ENCODE measurements around the gene RSL1D1. TPM values are rescaled to one million over a fixed set of nuclear protein-coding genes. Genes with fewer than 3 reads are reported as not detected.

Gene RSL1D1
- polyA plus RNA-seq (ENCODE audit: insufficient read length) = 321 TPM

DNA sequence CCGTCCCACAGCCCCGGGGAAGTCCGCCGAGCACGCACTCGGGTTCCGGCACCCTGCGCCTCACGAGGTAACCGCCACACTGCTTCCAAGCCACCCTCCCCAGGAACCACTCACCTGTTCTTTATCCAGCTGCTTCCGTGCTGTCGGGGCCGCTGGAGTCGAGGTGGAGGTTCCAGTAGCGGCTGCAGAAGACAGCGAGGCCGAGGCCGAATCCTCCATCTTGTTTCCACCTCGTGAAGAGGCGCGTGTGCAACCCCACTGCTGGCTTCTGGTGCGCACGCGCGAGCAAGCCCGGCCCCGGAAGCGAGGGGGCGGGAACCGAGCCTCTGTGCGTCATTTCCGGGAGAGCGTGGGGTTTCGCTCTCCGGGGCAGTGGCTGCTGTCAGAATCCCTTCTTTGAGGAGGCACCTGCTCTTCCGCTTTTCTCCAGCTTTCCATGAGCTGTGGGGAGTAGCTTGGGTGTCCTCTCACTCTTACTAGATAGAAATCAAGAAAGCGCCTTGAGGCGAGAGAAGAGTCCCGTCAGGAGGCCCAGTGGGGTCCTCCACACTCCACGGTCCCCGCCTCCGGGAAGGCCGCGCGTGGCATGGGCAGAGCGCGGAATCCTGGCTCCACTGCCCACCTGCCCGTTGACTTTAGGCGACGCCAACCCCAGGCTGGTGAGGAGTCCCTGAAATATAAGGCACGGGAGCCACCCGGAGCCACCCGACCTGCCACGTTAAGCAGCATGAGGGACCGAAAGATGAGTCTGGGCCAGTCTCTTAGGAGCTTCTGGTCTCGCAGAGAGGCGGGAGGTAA is at the start of gene RSL1D1:
RSL1D1 (minus strand) TSS at position 249 of the 798 bp plus-strand sequence; CDS start at position 219, 30 bp downstream.
- DNase-seq = peak; percentile 97

DNA sequence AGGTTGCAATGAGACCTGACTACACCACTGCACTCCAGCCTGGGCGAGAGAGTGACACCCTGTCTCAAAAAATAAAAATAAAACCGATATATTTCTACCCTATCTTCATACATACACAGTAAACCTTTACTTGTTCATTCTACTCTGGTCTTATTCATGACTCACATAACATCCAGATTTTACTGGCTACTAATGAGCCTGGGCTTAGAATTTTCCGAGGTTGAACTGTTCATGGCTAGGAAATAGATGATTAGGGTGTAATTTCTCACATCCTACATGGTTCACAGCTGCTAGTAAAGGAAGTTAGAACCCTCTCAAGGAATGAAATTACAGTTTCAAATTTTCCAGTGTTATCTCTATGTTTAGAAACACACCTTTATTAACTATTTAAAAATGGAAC is 49.7 kb upstream of the RSL1D1 start:
- no peak for DNase-seq

DNA sequence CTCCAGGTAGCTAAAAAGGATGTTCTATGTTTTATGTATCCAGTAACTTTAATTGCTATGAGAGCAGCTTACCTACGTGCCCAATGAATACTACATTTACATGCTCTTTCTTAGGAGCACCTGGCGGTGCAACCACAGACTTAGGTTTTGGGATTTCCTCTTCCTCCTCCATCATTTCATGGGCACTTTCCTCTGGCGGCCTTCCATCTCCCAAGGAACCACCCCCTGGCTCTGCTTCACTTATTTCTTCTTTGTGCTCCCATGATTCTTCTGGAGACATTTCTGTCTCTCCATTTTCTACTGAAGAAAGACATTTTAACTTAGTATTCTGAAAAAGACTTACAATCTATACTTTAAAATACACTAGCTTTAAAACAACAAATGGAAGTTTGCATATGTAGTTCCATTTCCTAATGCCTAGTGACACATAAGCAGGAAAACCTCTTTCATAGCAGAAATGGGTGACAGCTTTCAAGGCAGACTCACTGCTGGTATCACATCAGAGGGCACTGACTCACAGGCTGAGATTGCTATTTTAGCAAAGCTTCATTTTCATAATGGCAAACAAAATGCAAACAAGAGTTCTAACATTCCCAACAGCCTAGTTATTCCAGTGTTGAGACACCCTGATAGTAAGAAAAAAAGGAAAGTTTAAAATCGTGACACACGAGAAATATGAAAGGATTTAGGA is 45.3 kb upstream of the RSL1D1 start:
- no peak for DNase-seq

DNA sequence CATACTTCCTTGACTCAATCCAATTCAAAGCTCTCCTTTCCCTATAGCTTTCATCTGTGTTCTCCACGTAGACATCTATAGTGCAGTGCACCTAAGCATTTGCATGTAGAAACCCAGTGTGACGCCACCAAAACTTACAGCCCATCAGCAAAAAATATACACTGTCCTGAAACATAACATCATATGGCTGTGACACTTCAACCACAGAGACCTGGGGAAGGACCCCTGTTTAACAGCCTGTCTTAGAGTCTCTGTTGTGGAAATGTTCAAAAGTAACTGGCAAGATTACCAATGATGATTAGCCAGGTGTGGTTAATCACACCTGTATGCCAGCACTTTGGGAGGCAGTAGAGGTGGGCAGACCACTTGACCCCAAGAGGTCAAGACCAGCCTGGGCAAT is 42.2 kb upstream of the RSL1D1 start:
- no peak for DNase-seq

DNA sequence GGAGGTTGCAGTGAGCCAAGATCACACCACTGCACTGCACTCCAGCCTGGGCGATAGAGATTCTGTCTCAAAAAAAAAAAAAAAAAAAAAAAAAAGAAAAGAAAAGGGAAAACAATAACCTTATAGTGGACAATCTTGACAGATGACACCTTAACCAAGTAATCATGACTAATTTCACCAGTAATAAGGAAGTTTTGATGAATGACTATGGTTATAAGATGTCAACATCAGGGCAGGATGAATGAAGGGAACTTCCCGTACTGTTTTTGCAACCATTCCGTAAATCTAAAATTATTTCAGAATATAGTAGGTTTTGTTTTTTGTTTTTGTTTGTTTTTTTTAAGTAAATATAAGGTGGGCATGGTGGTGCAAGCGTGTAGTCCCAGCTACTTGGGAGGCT is 41.4 kb upstream of the RSL1D1 start:
- no peak for DNase-seq

DNA sequence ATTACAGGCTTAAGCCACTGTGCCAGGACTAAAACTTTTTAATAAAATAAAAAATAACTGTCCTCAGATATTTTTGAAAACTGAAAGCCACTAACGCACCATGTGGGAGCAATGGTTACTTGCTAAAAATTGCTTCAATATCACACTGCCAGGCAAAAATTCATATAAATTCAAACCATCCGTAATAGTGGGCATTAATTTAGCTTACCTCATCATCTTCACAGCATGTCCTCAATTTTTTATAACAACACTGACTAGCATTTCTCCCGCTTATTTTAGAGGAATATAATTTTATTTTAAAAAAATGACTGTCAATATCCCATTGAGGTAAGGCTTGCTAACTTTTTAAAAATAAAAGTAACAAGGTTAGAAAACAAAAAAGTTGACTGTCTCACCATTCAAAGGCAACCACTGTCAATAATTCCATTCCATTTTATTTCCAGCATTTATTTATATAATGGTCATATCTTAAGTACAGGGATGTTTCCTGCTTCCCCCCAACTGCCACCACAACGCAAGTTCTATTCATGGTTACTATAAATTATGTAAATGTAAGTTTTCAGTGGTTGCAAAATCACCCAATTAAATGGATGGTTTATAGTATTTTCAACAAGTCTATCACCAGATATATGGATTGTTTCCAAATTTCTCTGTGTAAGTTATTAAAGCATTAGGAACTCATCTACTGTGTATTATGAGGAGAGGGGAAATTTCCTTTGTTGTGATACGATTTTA is 39.1 kb upstream of the RSL1D1 start:
- no peak for DNase-seq

DNA sequence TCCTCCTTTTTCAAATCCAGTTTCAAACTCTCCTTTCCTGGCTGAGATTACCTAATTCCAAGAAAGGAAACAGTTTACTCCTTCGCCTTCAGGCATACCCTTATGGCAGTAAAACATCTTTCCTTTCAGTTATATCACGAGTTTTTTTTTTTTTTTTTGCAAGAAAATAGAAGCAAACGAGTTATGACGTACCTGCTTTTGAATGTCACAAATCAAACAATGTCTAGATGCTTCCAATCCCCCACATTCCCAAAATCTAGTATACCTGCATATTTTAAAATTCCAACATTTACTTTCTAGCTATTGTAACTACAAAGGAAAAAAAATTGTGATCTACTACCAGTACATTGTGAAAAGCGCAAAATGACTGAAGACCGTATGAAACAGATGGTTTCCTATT is 35.5 kb upstream of the RSL1D1 start:
- DNase-seq = no peak

DNA sequence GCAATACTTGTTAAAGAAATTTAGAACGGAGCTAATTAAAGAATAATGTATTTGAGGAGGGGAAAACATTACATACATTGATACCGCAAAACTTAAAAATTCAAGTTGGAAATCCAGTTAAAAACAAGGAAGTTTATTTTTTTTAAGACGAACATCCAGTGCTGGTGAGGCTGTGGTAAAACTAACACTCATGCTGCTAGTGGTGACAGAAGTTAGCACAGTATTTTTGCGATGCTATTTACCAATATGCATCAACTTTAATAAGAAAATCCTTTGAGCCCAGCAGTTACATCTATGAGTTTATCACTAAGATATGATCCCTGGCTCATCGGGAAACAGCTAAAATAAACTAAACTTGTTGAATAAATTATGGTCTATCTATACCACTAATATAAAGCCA is 32.7 kb upstream of the RSL1D1 start:
- DNase-seq = no peak

DNA sequence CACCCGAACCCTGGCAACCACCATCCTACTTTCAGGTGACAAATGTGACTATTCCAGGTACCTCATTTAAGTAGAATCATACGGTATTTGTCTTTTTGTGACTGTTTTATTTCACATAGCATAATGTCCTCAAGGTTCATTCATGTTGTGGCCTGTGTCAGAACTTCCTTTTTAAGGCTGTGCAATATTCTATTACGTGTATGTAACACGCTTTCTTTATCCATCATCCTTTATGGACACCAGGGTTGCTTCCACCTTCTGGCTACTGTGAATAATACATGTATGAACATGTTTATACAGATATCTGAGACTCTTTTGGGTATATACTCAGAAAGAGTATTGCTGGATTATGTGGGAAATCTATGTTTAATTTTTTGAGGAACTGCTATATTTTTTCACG is 28.7 kb upstream of the RSL1D1 start:
- no peak for DNase-seq

DNA sequence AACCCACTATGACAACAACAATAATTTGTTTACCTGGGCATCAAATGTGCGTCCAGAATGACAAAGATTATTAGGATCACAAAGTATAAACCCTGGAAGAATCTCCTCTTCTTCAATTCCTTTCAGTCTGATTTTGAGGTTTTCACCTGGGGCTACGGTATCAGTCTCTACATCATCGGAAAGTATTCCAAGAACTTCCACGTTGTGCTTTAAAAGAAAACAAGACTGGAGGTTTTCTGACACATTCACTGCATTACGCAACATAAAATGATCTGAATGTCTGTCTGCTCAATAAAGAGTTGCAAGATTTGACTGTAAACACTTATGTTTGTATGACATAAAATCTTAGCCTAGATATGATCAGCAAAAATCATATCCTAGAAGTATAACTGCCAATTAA is 26.0 kb upstream of the RSL1D1 start:
- DNase-seq = no peak

DNA sequence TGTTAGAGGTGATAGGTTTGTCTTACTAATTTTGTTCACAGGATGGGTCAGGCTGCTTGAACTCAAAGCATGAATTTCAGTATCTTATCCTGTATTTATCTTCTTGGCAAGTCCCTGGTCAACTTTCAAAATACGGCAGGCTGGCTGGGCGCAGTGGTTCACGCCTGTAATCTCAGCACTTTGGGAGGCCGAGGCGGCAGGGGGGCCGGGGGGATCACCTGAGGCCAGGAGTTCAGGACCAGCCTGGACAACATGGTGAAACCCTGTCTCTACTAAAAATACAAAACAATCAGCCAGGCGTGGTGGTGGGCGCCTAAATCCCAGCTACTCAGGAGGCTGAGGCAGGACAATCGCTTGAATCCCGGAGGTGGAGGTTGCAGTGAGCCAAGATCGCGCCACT is 25.0 kb upstream of the RSL1D1 start:
- DNase-seq = no peak

DNA sequence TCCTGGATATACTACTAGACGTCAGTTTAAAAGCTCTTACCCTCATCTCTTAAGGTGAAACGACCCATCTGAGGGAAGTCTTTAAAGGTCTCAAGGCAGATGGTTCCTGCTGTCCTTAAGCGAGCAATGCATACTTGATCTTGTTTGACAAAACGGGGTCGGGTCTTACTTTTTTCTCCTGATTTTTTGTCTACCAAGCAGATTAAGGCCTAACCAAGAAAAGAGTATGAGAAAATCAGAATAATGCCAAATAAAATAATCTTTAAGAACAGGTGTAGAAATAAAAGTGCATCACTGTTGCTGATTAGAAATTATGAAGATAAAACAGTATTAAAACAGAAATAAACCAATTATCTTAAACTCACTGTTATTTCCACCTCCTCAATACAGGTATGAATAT is 24.4 kb upstream of the RSL1D1 start:
- no peak for DNase-seq

DNA sequence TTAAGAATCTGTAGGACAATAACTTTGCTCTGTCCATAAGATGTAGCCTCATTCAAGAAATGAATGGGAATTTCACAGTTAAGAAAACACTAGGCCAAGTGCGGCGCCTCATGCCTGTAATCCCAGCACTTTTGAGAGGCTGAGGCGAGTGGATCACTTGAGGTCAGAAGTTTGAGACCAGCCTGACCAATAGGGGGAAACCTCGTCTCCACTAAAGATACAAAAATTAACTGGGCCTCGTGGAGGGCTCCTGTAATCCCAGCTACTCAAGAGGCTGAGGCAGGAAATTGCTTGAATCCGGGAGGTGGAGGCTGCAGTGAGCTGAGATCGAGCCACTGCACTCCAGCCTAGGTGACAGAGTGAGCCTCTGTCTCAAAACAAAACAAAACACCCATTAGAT is 19.9 kb upstream of the RSL1D1 start:
- DNase-seq = no peak

DNA sequence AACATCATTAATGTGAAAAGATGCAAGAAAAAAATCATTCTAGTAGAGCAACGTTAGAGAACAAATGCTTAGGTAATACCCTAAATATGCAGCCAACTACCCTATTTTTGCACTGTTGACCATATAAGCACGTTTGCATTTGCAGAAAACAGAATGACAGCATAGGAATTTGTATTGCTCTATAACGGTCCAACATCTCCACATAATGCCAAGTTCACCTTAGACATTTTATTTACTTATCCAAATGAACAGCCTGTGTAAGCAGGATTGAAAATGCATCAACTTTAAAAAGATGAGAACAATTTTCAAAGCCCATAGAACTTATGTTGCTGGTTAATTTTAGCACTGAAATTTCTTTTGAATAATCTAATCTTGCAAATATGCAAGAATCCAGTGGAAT is 19.1 kb upstream of the RSL1D1 start:
- no peak for DNase-seq

DNA sequence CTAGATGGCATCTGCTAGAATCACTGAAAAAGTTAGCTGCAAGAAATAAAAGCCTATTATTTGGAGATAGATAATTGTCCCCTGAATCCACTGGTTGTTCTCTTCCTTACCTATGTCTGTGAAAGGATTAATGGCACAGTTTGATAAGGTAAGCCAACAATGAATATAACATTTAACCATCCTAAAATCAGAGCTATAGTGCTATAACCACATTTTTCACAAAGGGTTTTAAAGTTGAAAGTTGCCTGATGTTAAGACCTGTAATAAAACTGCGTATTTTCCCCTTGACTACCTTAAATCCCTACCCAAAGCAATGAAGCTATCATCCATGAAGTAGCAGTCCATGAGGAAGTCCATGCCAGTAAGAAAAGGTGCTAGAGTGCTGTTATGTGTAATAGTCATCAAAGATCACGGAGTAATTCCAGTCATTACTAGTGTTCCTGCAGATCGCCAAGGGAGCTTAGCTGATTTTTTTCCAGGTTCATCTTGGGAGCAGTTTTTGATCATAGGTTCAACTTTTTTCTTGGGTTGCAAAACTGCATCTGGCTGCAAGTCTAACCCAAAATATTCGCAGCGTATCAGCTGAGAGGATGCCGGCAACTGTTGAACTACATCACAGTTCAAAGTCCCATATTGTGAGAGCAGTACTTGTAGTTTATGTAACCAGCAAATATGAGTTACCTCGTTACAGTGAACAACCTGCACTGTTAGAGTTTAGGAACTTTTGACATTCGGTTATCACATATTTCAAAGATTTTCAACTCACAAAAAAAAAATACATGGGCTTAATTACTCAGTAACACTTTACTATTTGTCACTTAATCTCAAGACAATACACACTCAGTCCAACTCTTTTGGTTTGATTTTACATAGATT is 18.2 kb upstream of the RSL1D1 start:
- DNase-seq = no peak

DNA sequence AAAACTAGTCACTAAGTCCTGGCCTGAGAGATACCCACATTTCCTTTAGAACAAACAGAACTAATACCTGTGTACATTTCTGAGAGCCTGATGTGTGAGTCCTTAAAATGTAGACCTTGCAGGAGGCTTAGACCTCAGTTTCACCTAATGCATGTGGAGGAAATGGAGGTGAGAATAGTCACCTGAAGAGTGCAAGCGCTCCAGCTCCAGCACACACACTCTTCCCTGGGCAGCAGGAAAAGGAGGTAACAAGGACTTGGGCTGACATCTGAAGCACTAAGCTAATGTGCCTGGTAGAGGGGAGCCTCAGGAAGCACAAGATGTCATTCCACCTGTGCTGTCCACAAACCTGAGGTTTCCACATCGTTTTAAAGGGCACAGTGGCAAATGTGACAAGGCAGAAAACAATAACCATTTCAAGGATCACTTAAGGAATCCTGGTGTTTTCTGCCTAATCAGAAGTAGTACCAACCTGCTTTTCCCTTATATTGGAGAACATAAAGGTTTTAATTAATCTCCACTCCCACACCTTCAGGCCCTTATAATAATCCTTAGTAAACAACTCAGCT is 17.2 kb upstream of the RSL1D1 start:
- no peak for DNase-seq

DNA sequence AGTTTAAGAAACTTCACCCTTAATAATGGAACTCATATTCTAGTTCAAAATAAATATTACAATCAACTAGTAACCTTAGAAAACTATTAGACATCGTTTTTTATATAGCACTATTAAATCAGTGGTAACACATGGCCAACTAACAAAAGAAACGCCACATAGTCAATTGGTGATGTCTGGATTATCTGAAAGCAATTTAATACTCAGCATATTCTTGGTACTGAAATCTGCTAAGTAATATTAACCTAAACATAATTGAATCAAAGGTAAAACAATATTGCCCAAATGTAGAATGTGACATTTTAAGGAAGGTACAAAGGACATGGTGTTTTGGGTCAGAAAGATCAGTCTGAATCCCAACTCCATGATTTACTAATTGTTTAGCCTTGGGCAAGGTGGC is 11.1 kb upstream of the RSL1D1 start:
- no peak for DNase-seq

DNA sequence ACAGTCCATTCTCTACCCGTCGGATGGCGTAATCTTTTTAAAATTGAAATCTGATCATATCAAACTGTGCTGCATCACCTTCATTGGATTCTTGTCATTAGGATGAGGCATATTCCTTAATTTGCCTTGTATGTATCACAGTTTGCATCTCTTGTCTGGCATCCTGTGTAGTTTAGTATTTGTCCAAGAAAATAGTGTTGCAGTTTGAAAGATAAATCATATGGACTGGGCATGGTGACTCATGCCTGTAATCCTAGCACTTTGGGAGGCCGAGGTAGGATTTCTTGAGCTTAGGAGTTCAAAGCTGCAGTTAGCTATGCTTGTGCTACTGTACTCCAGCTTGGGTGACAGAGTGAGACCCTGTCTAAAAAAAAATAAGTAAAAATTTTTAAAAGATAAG is 5.8 kb upstream of the RSL1D1 start:
- no peak for DNase-seq

DNA sequence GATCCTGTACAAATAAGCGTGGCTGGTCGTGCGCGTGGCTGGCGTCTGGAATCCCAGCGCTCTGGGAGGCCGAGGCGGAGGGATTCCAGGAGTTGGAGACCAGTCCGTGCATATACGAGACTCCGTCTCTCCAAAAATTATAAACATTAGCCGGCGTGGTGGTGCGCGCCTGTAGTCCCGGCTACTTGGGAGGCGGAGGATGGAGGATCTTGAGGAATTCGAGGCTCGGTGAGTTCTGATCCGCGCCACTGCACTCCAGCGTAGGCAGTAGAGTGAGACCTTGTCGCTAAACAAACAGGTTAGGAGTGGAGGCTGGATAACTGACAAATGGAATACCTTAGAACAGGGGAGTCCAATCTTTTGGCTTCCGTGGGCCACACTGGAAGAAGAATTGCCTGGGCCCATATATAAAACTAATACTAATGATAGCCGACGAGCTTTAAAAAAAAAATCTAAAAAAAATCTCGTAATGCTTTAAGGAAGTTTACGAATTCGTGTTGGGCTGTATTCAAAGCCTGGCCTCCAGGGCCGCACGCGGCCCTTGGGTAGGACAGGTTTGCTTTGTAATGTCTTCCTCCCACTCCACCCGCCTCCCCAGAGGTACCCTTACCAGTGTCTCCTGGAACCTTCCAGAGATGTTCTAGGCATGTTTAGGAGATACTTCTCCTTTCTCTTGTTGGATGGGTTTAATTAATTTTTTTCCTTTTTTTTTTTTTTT is 909 bp upstream of the RSL1D1 start:
- no peak for DNase-seq

DNA sequence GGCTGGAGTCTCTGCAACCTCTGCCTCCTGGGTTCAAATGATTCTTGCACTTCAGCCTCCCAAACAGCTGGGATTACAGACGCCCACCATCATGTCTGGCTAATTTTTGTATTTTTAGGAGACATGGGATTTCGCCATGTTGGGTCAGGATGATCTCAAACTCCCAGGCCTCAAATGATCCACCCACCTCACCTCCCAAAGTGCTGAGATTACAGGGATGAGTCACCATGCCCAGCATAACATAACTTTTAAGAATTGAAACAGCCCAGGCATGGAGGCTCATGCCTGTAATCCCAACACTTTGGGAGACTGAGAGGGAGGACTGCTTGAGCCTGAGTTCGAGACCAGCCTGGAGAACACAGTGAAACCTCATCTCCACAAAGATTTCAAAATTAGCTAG is 2.5 kb downstream of the RSL1D1 start:
- no peak for DNase-seq

DNA sequence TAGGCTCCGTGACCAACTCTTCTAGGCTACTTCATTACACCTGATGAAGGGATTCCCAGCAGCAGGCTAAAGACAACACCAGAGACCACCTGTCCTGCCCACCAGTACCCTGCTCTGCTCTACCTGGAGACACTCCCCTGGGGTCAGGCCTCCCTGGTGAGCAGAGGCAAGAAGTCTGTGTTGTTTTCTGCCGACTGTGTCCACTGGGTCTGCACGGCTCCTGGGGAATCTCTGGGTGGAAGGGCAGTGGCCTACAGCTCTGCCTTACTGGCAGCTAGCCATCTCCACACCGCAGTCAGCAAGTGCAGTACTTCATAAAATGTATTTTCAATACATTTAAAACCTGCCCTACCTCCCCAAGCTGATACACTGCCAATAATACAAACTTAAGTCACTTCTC is 6.8 kb downstream of the RSL1D1 start:
- DNase-seq = no peak

DNA sequence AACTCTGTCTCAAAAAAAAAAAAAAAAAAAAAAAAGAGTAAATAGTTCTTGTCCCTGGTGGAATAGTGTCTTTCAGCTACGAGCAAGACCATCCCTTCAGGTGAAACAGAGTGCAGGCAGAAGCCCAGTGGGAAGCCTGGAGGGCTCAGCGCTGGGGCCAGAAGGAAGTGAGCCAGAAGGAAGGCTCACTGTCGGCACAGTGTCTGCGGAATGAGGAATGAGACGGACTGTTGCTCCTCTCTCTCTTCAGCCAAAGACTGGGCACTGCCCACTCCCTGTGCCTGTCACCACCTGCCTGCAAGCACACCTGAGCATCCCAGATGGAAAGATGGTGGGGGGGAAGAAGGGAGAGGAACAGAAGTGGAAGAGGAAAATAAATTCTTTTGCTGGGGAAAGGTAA is 7.5 kb downstream of the RSL1D1 start:
- DNase-seq = no peak

Measured in hindlimb muscle (tissue), 1 donor.